Hepatocyte (in vitro differentiated cells): ENCODE results near the gene C22orf39.

Experiments
- CTCF ChIP-seq: fragments of 200-600 bp; sonication (generic); IDR thresholded peaks from 2 replicates; pipeline ENCODE4 v1.5.1; 2016; ENCODE audit warnings: antibody characterized with exemption, mild to moderate bottlenecking; ENCODE audit not compliant: poor library complexity
- EZH2phosphoT487 ChIP-seq: fragments of 200-600 bp; sonication (generic); IDR thresholded peaks from one replicate; pipeline ENCODE4 v1.6.1; 2018; ENCODE audit warnings: antibody characterized with exemption, mild to moderate bottlenecking, low read depth, moderate library complexity; ENCODE audit not compliant: unreplicated experiment, severe bottlenecking

- no peak for TF ChIP-seq CTCF
- no peak for TF ChIP-seq EZH2phosphoT487
Measured at GRCh38 chr22:19406281-19406811, 41.2 kb downstream of the C22orf39 start.
